HUES6 (cell line): Measurements from ENCODE around the gene DDC.

Experiments
- H3K27ac ChIP-seq: 2 replicates; pipeline ENCODE4 v1.7.0; 2013; ENCODE audit warnings: low read depth, mild to moderate bottlenecking, low read length, inconsistent platforms
- H3K27me3 ChIP-seq: 2 replicates; pipeline ENCODE4 v1.6.1; 2013; ENCODE audit warnings: low read length; ENCODE audit not compliant: control insufficient read depth, insufficient read depth
- H3K36me3 ChIP-seq: 2 replicates; pipeline ENCODE4 v1.6.1; 2013; ENCODE audit warnings: low read length; ENCODE audit not compliant: control insufficient read depth, insufficient read depth
- H3K4me1 ChIP-seq: 2 replicates; pipeline ENCODE4 v1.6.1; 2013; ENCODE audit warnings: low read length; ENCODE audit not compliant: control insufficient read depth, insufficient read depth
- H3K4me3 ChIP-seq: 2 replicates; pipeline ENCODE4 v1.5.1; 2013; ENCODE audit warnings: low read depth, low read length
- H3K9ac ChIP-seq: one replicate; pipeline ENCODE4 v1.6.1; 2013; ENCODE audit warnings: mild to moderate bottlenecking, low read length
- H3K9me3 ChIP-seq: 2 replicates; pipeline ENCODE4 v1.6.1; 2013; ENCODE audit warnings: low read depth, low read length; ENCODE audit not compliant: control insufficient read depth, insufficient read depth

The DDC gene

GRCh38 chr7:50509459-50509858 is 55.7 kb downstream of the DDC start:
- H3K36me3 ChIP-seq: no peaks in the 10 kb centered on the region
- no peaks in the 10 kb centered on the region for H3K27me3 ChIP-seq
- no peak overlapping the region for H3K4me3 ChIP-seq
- H3K27ac ChIP-seq: no peak overlapping the region
- H3K4me1 ChIP-seq: peaks cover 9% of the 10 kb centered on the region; the same call in 1 of the 2 replicates
- H3K9me3 ChIP-seq: no peaks in the 10 kb centered on the region
- H3K9ac ChIP-seq: no peak overlapping the region

- H3K4me3 ChIP-seq: no peak overlapping the region
- peaks cover 5% of the 10 kb centered on the region; the same call in 1 of the 2 replicates for H3K4me1 ChIP-seq
- H3K27me3 ChIP-seq: no peaks in the 10 kb centered on the region
- no peaks in the 10 kb centered on the region for H3K36me3 ChIP-seq
- no peaks in the 10 kb centered on the region for H3K9me3 ChIP-seq
- no peak overlapping the region for H3K27ac ChIP-seq
- no peak overlapping the region for H3K9ac ChIP-seq
Measured at GRCh38 chr7:50508471-50508943, 56.7 kb downstream of the DDC start.

GRCh38 chr7:50507898-50508470 is 57.2 kb downstream of the DDC start:
- no peak overlapping the region for H3K27ac ChIP-seq
- no peaks in the 10 kb centered on the region for H3K4me1 ChIP-seq
- H3K36me3 ChIP-seq: no peaks in the 10 kb centered on the region
- H3K4me3 ChIP-seq: no peak overlapping the region
- H3K9me3 ChIP-seq: no peaks in the 10 kb centered on the region
- no peak overlapping the region for H3K9ac ChIP-seq
- H3K27me3 ChIP-seq: no peaks in the 10 kb centered on the region

GRCh38 chr7:50505553-50506210 is 59.5 kb downstream of the DDC start:
- H3K9ac ChIP-seq: no peak overlapping the region
- H3K27ac ChIP-seq: no peak overlapping the region
- peaks cover 4% of the 10 kb centered on the region; the same call in 1 of the 2 replicates for H3K9me3 ChIP-seq
- no peaks in the 10 kb centered on the region for H3K36me3 ChIP-seq
- H3K4me1 ChIP-seq: no peaks in the 10 kb centered on the region
- H3K27me3 ChIP-seq: no peaks in the 10 kb centered on the region
- no peak overlapping the region for H3K4me3 ChIP-seq

GRCh38 chr7:50504646-50505546 is 60.3 kb downstream of the DDC start:
- Histone ChIP-seq H3K36me3 (no peaks in the 10 kb centered on the region), H3K9me3 (peaks cover 4% of the 10 kb centered on the region; the same call in 1 of the 2 replicates), H3K4me3 (no peak overlapping the region), H3K4me1 (no peaks in the 10 kb centered on the region), H3K27ac (no peak overlapping the region), H3K9ac (no peak overlapping the region), H3K27me3 (no peaks in the 10 kb centered on the region)

GRCh38 chr7:50502947-50503346 is 62.3 kb downstream of the DDC start:
- Histone ChIP-seq H3K4me3 (no peak overlapping the region), H3K27ac (no peak overlapping the region), H3K9me3 (peaks cover 4% of the 10 kb centered on the region; the same call in 1 of the 2 replicates), H3K27me3 (no peaks in the 10 kb centered on the region), H3K4me1 (no peaks in the 10 kb centered on the region), H3K36me3 (no peaks in the 10 kb centered on the region), H3K9ac (no peak overlapping the region)

GRCh38 chr7:50502001-50502684 is 63.1 kb downstream of the DDC start:
- Histone ChIP-seq H3K27me3 (no peaks in the 10 kb centered on the region), H3K4me3 (no peak overlapping the region), H3K9me3 (peaks cover 4% of the 10 kb centered on the region; the same call in 1 of the 2 replicates), H3K36me3 (no peaks in the 10 kb centered on the region), H3K9ac (no peak overlapping the region), H3K4me1 (0 out of 2 replicates have a peak, but pooled peaks cover 1% of the 10 kb centered on the region), H3K27ac (no peak overlapping the region)

GRCh38 chr7:50499092-50499491 is 66.1 kb downstream of the DDC start:
- Histone ChIP-seq H3K4me1 (peaks cover 4% of the 10 kb centered on the region; the same call in 1 of the 2 replicates), H3K27me3 (no peaks in the 10 kb centered on the region), H3K9ac (no peak overlapping the region), H3K4me3 (no peak overlapping the region), H3K27ac (no peak overlapping the region), H3K36me3 (no peaks in the 10 kb centered on the region), H3K9me3 (peaks cover 4% of the 10 kb centered on the region; the same call in 1 of the 2 replicates)

- Histone ChIP-seq H3K27ac (no peak overlapping the region), H3K9me3 (peaks cover 4% of the 10 kb centered on the region; the same call in 1 of the 2 replicates), H3K9ac (no peak overlapping the region), H3K36me3 (no peaks in the 10 kb centered on the region), H3K27me3 (no peaks in the 10 kb centered on the region), H3K4me3 (no peak overlapping the region), H3K4me1 (peaks cover 4% of the 10 kb centered on the region; the same call in 1 of the 2 replicates)
Measured at GRCh38 chr7:50497968-50498367, 67.2 kb downstream of the DDC start.

GRCh38 chr7:50497068-50497642 is 68.0 kb downstream of the DDC start:
- no peak overlapping the region for H3K27ac ChIP-seq
- H3K9ac ChIP-seq: no peak overlapping the region
- H3K36me3 ChIP-seq: no peaks in the 10 kb centered on the region
- no peak overlapping the region for H3K4me3 ChIP-seq
- H3K9me3 ChIP-seq: peaks cover 4% of the 10 kb centered on the region; the same call in 1 of the 2 replicates
- no peaks in the 10 kb centered on the region for H3K27me3 ChIP-seq
- peaks cover 4% of the 10 kb centered on the region; the same call in 1 of the 2 replicates for H3K4me1 ChIP-seq
